ENCODE measurements around the gene ANKDD1A. TPM values are rescaled to one million over a fixed set of nuclear protein-coding genes. Genes with fewer than 3 reads are reported as not detected.

Gene ANKDD1A
- polyA plus RNA-seq, 3 donors = 0.49 to 3.5 (median 0.90) TPM

DNA sequence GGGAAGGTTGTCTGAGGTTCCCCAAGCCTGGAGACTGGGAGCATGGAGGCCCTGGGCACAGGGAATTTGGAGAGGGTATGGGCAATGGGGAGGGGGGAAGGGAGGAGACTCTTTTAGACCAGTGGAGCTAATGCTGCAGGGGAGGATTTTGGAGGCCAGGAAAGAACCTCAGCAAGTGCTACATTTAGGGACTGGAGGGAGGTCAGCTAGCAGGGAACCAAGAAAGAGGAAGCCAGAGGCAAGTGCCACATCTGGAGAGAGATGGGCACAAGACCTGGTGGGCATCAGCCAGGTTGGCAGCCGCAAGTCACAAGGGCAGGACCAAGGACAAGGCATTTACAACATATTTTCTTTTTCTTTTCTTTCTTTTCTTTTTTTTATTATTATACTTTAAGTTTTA is 49.3 kb upstream of the ANKDD1A start:
- H3K27ac Mint-ChIP-seq = peak overlapping the region; percentile 42 to 90 (median 79)
- Histone ChIP-seq H3K36me3 (replicated peaks in 1 of 2; ENCODE audit: control insufficient read depth in 1 of 2, insufficient read depth in 2 of 2, low read length in 2 of 2) (peaks cover 92 to 97% of the 10 kb centered on the region in 2 donors), H3K9me3 (replicated peaks in 1 of 2; ENCODE audit: control insufficient read depth in 1 of 2, insufficient read depth in 1 of 2, low read length in 2 of 2) (no peaks in the 10 kb centered on the region), H3K27ac (ENCODE audit: low read depth in 1 of 2, low read length in 2 of 2) (peak overlapping the region in 1 of 2 donors; percentile 63), H3K4me3 (replicated peaks in 1 of 3; ENCODE audit: low read depth in 2 of 3, low read length in 3 of 3) (no peak overlapping the region), H3K27me3 (ENCODE audit: control insufficient read depth in 2 of 2, insufficient read depth in 2 of 2, low read length in 2 of 2) (no peaks in the 10 kb centered on the region), H3K79me2 (ENCODE audit: insufficient read depth, low read length) (peaks cover 97% of the 10 kb centered on the region), H3K4me1 (ENCODE audit: control insufficient read depth in 1 of 2, insufficient read depth in 2 of 2, low read length in 2 of 2) (peaks cover 15 to 43% of the 10 kb centered on the region in 2 donors), H2AFZ (ENCODE audit: insufficient read depth, low read depth, low read length, poor library complexity, severe bottlenecking) (no peak overlapping the region), H4K20me1 (ENCODE audit: insufficient read depth, low read length) (peaks cover 100% of the 10 kb centered on the region), H3K9ac (ENCODE audit: insufficient read depth, low read length, poor library complexity, severe bottlenecking) (no peak overlapping the region), H3K4me2 (replicated peaks; ENCODE audit: extremely low read depth, low read length, poor library complexity, severe bottlenecking) (no peak overlapping the region)
- no CpG with 5 or more reads among the region's 1 CpG for WGBS (ENCODE audit: insufficient coverage)
- intact Hi-C loops (cut with micrococcal nuclease) = no loop called here
- no peak for TF ChIP-seq CTCF (IDR thresholded peaks at IDR 0.05)
- no peak for DNase-seq
- peaks cover 0 to 3% (median 0%) of the 10 kb centered on the region in 7 donors for H3K9me3 Mint-ChIP-seq
- peaks cover 52% of the 10 kb centered on the region for H3K4me1 Mint-ChIP-seq
- H3K36me3 Mint-ChIP-seq = peaks cover 94 to 99% of the 10 kb centered on the region in 2 donors
- H3K27me3 Mint-ChIP-seq (ENCODE audit: low read depth in 3 of 3) = peaks cover 0 to 4% (median 1%) of the 10 kb centered on the region in 3 donors
- H3K4me3 Mint-ChIP-seq = no peak overlapping the region

DNA sequence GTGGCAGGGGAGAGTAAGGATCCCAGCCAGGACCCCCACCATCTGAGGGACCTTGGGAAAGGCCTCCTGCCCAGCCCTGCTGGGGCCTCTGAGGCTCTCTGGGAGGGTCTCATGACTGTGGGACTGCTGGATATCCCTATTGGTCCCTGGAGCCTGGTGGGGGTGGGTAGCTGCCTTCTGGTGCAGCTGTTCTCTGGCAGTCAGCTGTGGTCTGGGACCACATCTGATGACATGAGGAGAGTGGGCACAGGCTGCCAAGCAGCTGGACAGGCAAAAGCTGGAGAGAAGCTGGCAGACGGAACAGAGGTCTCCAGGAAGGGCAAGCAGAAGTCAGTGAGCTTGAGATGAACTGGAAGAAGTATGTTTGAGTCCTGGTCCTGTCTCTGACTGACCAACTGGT is 47.6 kb upstream of the ANKDD1A start:
- no peaks in the 10 kb centered on the region for H3K27me3 ChIP-seq (ENCODE audit: control insufficient read depth in 2 of 2, insufficient read depth in 2 of 2, low read length in 2 of 2)
- H3K4me3 ChIP-seq (replicated peaks in 1 of 3; ENCODE audit: low read depth in 2 of 3, low read length in 3 of 3) = no peak overlapping the region
- WGBS (ENCODE audit: insufficient coverage) = 100% methylated on average over 1 of the region's 1 CpG
- peaks cover 82 to 90% of the 10 kb centered on the region in 2 donors for H3K36me3 ChIP-seq (replicated peaks in 1 of 2; ENCODE audit: control insufficient read depth in 1 of 2, insufficient read depth in 2 of 2, low read length in 2 of 2)
- no peak for TF ChIP-seq CTCF (IDR thresholded peaks at IDR 0.05)
- intact Hi-C loops (cut with micrococcal nuclease) = no loop called here
- no peak overlapping the region for H2AFZ ChIP-seq (ENCODE audit: insufficient read depth, low read depth, low read length, poor library complexity, severe bottlenecking)
- peaks cover 98% of the 10 kb centered on the region for H4K20me1 ChIP-seq (ENCODE audit: insufficient read depth, low read length)
- Mint-ChIP-seq H3K9me3 (peaks cover 0 to 3% (median 0%) of the 10 kb centered on the region in 7 donors), H3K4me3 (no peak overlapping the region), H3K36me3 (peaks cover 82 to 90% of the 10 kb centered on the region in 2 donors), H3K27ac (peak overlapping the region in 4 of 7 donors; percentile 52 to 84 (median 60)), H3K4me1 (peaks cover 43% of the 10 kb centered on the region), H3K27me3 (ENCODE audit: low read depth in 3 of 3) (peaks cover 0 to 1% (median 0%) of the 10 kb centered on the region in 3 donors)
- no peak for DNase-seq
- H3K9ac ChIP-seq (ENCODE audit: insufficient read depth, low read length, poor library complexity, severe bottlenecking) = no peak overlapping the region
- H3K79me2 ChIP-seq (ENCODE audit: insufficient read depth, low read length) = peaks cover 80% of the 10 kb centered on the region
- H3K9me3 ChIP-seq (replicated peaks in 1 of 2; ENCODE audit: control insufficient read depth in 1 of 2, insufficient read depth in 1 of 2, low read length in 2 of 2) = no peaks in the 10 kb centered on the region
- peaks cover 11 to 43% of the 10 kb centered on the region in 2 donors for H3K4me1 ChIP-seq (ENCODE audit: control insufficient read depth in 1 of 2, insufficient read depth in 2 of 2, low read length in 2 of 2)
- no peak overlapping the region for H3K4me2 ChIP-seq (replicated peaks; ENCODE audit: extremely low read depth, low read length, poor library complexity, severe bottlenecking)
- H3K27ac ChIP-seq (ENCODE audit: low read depth in 1 of 2, low read length in 2 of 2) = peak overlapping the region in 1 of 2 donors; percentile 62

Measured in CD14-positive monocyte (primary cell).